OCI-LY7 (cell line): ENCODE measurements around the gene VPS4A. TPM values are rescaled to one million over a fixed set of nuclear protein-coding genes. Genes with fewer than 3 reads are reported as not detected.
"Not testable (repeated sequence)": the region's sequence is repeated elsewhere in the genome, so short reads cannot be mapped to it uniquely, and the experiment has no call there.

Source experiments
- BruUV-seq: library from RNA; stranded (reverse); fragments of 400-500 nt; replicated peaks from 2 replicates; lab custom pipeline; 2021; lab: Mats Ljungman, UMichigan
- CTCF ChIA-PET: fragments of 300-600 bp; sonication (Branson Sonifier 250); formaldehyde crosslinking; loops from one replicate; lab custom pipeline; 2022; ENCODE audit warnings: antibody characterized with exemption; ENCODE audit not compliant: unreplicated experiment; lab: Charles Lee
- POLR2A ChIA-PET: fragments of 300-600 bp; sonication (Branson Sonifier 250); formaldehyde crosslinking; loops from one replicate; lab custom pipeline; 2022; ENCODE audit warnings: antibody characterized with exemption; lab: Charles Lee
- DNase-seq: peaks from one replicate; pipeline ENCODE4 v3.0.0-alpha.2; 2015; ENCODE audit warnings: low spot score
- H2AFZ ChIP-seq: fragments of 200-600 bp; sonication (generic), shearing (Covaris generic); 2 replicates; pipeline ENCODE4 v1.6.1; 2014; ENCODE audit warnings: mild to moderate bottlenecking, antibody characterized with exemption, low read length, moderate library complexity
- H3K27ac ChIP-seq: fragments of 200-600 bp; sonication (generic); 2 replicates; pipeline ENCODE4 v1.5.1; 2014; ENCODE audit warnings: mixed run types, low read depth, mild to moderate bottlenecking, moderate library complexity, low read length, inconsistent platforms; ENCODE audit not compliant: poor library complexity, severe bottlenecking
- H3K36me3 ChIP-seq: fragments of 200-600 bp; sonication (generic); 2 replicates; pipeline ENCODE4 v1.6.1; 2014; ENCODE audit warnings: mild to moderate bottlenecking, antibody characterized with exemption, low read length, moderate library complexity, mixed read lengths; ENCODE audit not compliant: insufficient read depth
- H3K4me1 ChIP-seq: fragments of 200-600 bp; sonication (generic); 2 replicates; pipeline ENCODE4 v1.5.1; 2014; ENCODE audit warnings: mild to moderate bottlenecking, low read length; ENCODE audit not compliant: insufficient read depth, poor library complexity, severe bottlenecking
- H3K4me2 ChIP-seq: fragments of 200-600 bp; sonication (generic); 2 replicates; pipeline ENCODE4 v1.6.1; 2014; ENCODE audit warnings: mild to moderate bottlenecking, low read length
- H3K4me3 ChIP-seq: fragments of 200-600 bp; sonication (generic); 2 replicates; pipeline ENCODE4 v1.5.1; 2014; ENCODE audit warnings: mild to moderate bottlenecking, low read depth, low read length; ENCODE audit not compliant: poor library complexity, severe bottlenecking
- H3K79me2 ChIP-seq: fragments of 200-600 bp; sonication (generic); 2 replicates; pipeline ENCODE4 v1.6.1; 2016; ENCODE audit warnings: low read depth, mild to moderate bottlenecking, low read length, moderate library complexity, mixed read lengths; ENCODE audit not compliant: insufficient read depth
- H3K9me2 ChIP-seq: fragments of 200-600 bp; sonication (generic); 2 replicates; pipeline ENCODE4 v1.6.1; 2016; ENCODE audit warnings: mild to moderate bottlenecking, low read length, mixed read lengths; ENCODE audit not compliant: insufficient read depth
- H3K9me3 ChIP-seq: fragments of 200-600 bp; sonication (generic); 2 replicates; pipeline ENCODE4 v1.6.1; 2014; ENCODE audit warnings: mild to moderate bottlenecking, mixed run types, low read length, mixed read lengths
- H4K20me1 ChIP-seq: fragments of 200-600 bp; sonication (generic); 2 replicates; pipeline ENCODE4 v1.6.1; 2014; ENCODE audit warnings: mild to moderate bottlenecking, antibody characterized with exemption, low read length, moderate library complexity, mixed read lengths; ENCODE audit not compliant: insufficient read depth
- EZH2phosphoT487 ChIP-seq: fragments of 200-600 bp; sonication (generic); IDR thresholded peaks from 2 replicates; pipeline ENCODE4 v1.6.1; 2018; ENCODE audit warnings: low read depth, borderline replicate concordance, mild to moderate bottlenecking, mixed run types, antibody characterized with exemption, low read length, moderate library complexity, mixed read lengths
- intact Hi-C: fragments of 100-400 bp; cut with micrococcal nuclease; formaldehyde crosslinking; loops from one replicate; pipeline ENCODE4 v1.10.0; 2022; ENCODE audit not compliant: unreplicated experiment
- total RNA-seq, 2 experiments: library from RNA; depleted of rRNA in 1 of 2; stranded (reverse); fragments of >200 nt in 1 of 2; shearing (Covaris generic) in 1 of 2; gene quantifications; 2 replicates each; pipeline ENCODE4 v1.2.3, GENCODE V29; 2014 to 2022
- TF ChIP-seq, protein P1 (sequence below): fragments of 200-600 bp; sonication (generic); conservative IDR thresholded peaks from 2 replicates; pipeline ENCODE4 v1.5.1; 2014; ENCODE audit warnings: mild to moderate bottlenecking, antibody characterized with exemption, low read length, moderate library complexity, mixed read lengths

Gene VPS4A
- total RNA-seq, 2 experiments from 2014 or later = 33.3 to 33.7 TPM

DNA sequence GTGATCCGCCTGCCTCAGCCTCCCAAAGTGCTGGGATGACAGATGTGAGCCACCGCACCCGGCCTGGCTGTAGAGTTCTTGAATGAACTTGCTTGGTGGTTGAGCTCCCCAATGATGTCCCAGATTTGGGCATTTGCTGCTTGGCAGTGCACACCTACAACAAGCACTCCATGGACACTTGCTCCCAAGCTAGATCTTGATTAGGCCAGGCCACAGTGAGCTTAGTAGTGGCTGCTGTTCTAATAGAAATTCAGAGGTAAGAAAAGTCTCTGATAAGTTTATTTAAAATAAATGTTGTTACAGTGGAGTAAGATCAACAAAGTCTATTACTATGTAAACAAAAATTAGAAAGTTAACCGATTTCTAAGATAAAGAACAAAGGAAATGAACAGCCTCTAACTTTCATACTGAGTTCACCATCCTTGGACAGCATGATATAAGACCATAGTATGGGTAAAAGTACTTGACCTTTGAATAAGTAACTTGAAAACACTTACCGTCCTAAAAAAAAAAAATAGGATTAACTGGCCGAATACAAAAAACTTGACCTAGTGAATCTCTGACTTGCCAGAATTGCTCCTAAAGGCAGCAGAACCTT is 39.5 kb downstream of the VPS4A start:
- TF ChIP-seq EZH2phosphoT487 = no peak
- TF ChIP-seq, protein P1, sequence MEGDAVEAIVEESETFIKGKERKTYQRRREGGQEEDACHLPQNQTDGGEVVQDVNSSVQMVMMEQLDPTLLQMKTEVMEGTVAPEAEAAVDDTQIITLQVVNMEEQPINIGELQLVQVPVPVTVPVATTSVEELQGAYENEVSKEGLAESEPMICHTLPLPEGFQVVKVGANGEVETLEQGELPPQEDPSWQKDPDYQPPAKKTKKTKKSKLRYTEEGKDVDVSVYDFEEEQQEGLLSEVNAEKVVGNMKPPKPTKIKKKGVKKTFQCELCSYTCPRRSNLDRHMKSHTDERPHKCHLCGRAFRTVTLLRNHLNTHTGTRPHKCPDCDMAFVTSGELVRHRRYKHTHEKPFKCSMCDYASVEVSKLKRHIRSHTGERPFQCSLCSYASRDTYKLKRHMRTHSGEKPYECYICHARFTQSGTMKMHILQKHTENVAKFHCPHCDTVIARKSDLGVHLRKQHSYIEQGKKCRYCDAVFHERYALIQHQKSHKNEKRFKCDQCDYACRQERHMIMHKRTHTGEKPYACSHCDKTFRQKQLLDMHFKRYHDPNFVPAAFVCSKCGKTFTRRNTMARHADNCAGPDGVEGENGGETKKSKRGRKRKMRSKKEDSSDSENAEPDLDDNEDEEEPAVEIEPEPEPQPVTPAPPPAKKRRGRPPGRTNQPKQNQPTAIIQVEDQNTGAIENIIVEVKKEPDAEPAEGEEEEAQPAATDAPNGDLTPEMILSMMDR = no peak
- ChIA-PET CTCF (no interaction called here), POLR2A (interaction anchor here (1.2 kb wide), 1 partner anchor 21 kb away, joined by 3 read pairs; no protein-coding TSS in a partner anchor)
- DNase-seq = no peak
- Histone ChIP-seq H4K20me1 (no peaks in the 10 kb centered on the region; the same call in 1 of the 2 replicates), H3K36me3 (peaks cover 65% of the 10 kb centered on the region), H3K4me2 (no peak overlapping the region), H3K79me2 (no peaks in the 10 kb centered on the region), H3K9me2 (no peaks in the 10 kb centered on the region), H2AFZ (no peak overlapping the region), H3K4me3 (no peak overlapping the region), H3K4me1 (no peaks in the 10 kb centered on the region), H3K27ac (no peak overlapping the region), H3K9me3 (no peaks in the 10 kb centered on the region)
- intact Hi-C loops = no loop called here
- BruUV-seq = TSS peak; percentile 34

DNA sequence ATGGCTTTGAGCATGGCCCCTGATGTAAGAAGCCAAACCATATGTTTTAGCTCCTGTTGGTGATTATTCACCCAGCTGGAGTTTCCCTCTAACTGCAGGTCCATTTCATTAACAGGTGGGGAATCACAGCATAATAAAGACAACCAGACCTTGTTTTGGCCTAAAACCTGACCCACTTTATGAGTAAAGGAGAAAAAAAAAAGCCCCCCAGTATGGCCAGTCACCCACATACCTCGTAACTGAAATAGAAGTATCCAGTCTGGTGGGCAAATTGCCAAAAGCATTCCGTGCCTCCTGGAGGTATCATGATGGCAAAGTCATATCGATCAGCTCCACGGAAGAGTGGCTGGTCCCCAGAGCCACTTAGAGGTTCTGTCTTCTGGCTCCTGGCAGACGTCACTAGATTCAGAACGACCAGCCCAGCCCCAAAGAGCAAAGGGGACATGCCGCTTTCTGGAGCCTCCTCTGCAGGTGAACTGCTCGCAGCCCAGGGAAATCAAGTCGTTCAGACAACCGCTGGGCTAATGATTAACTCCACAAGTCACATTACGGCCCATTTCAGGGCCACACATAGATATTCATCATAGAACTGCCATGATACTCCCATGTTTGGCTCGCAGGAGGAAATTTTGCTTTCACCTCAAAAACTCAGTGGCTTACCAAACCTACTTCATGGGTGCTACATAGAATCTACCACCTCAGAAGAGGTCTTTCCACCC is 40.3 kb downstream of the VPS4A start, which contains the start of gene TMED6:
TMED6 (minus strand) TSS at position 478 of the 719 bp plus-strand sequence; CDS start at position 445, 33 bp downstream.
- H3K27ac ChIP-seq = no peak within 1 kb of the TSS
- no peaks in the 10 kb centered on the region for H3K9me3 ChIP-seq
- H3K79me2 ChIP-seq = no peaks in the 10 kb centered on the region
- ChIA-PET CTCF (no interaction called here), POLR2A (interaction anchor here (0.5 to 1.2 kb wide), 2 partner anchors 8 to 20 kb away, joined by 3 read pairs; no protein-coding TSS in a partner anchor)
- no peak within 1 kb of the TSS for H2AFZ ChIP-seq
- H3K4me1 ChIP-seq = no peaks in the 10 kb centered on the region
- no peak within 1 kb of the TSS for H3K4me3 ChIP-seq
- TF ChIP-seq, protein P1 = no peak
- no peak for TF ChIP-seq EZH2phosphoT487
- no peak within 1 kb of the TSS for H3K4me2 ChIP-seq
- DNase-seq = no peak
- peaks cover 65% of the 10 kb centered on the region for H3K36me3 ChIP-seq
- BruUV-seq = no TSS peak
- H3K9me2 ChIP-seq = no peaks in the 10 kb centered on the region
- no peaks in the 10 kb centered on the region; the same call in 1 of the 2 replicates for H4K20me1 ChIP-seq
- intact Hi-C loops = no loop called here

DNA sequence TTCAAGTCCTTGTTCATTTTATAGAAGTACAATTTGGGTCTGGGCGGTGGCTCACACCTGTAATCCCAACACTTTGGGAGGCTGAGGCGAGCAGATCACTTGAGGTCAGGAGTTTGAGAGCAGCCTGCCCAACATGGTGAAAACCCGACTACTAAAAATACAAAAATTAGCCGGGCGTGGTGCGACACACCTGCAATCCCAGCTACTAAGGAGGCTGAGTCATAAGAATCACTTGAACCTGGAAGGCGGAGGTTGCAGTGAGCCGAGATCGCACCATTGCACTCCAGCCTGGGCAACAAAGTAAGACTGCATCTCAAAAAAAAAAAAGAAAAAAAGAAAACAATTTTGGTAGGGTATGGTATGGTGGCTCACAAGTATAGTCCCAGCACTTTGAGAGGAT is 48.9 kb downstream of the VPS4A start:
- intact Hi-C loops, H4K20me1 ChIP-seq, CTCF ChIA-PET, POLR2A ChIA-PET, H3K9me2 ChIP-seq, H3K4me1 ChIP-seq, H2AFZ ChIP-seq, H3K27ac ChIP-seq, H3K9me3 ChIP-seq, DNase-seq, H3K4me3 ChIP-seq, H3K4me2 ChIP-seq, BruUV-seq, H3K79me2 ChIP-seq: not testable (repeated sequence)
- peaks cover 76% of the 10 kb centered on the region for H3K36me3 ChIP-seq
